ENCODE measurements around the gene PBRM1. TPM values are rescaled to one million over a fixed set of nuclear protein-coding genes. Genes with fewer than 3 reads are reported as not detected.

PBRM1 gene
- total and polyA plus RNA-seq, 2 of the 8 experiments (the other 6 are each of a cell fraction or from before 2014, with no cell fraction given), result 19.3 to 65.8 TPM

DNA sequence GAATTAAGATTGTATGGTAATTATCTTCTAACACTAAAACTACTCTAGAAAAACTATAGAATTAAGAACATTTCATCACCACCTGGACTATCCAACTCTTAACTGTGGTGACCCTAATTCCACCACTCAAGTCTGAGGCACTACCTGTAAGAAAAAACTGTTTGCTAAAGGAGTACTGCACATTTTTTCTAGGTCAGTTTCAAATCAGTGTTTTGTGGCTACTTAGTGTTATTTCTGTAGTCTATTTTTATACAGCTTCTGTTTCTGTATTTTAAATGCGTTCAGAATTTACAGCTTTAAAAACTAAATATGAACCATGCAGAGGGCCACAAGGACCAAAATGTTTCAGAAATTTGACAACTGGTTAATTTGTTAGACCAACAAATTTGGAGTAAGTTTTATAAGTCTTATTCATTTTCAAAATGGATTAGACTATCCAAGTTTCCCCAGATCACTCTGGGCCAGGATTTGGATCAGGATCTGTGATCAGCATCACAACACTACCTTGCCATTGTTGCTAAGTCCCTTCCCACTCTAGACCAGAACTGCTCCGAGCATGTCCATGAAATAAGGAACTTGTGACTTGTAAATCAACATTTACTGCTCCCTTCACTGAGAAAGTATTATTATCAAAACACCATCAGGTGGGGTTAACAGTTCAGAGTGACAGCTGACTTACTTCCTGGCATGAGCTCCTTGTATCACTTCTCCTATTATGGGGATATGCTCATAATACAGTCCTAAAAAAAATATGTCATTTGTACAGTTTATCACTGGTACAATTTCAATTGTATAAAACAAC lies 11.3 kb upstream of the PBRM1 start:
- no peak overlapping the region for H2BK12ac ChIP-seq (ENCODE audit: low read depth, low read length)
- no peaks in the 10 kb centered on the region for H3K79me1 ChIP-seq (ENCODE audit: low read depth, low read length)
- no peak overlapping the region for H2BK20ac ChIP-seq (ENCODE audit: low read length)
- peaks cover 33 to 62% (median 47%) of the 10 kb centered on the region in 4 experiments for H3K36me3 ChIP-seq (ENCODE audit: control insufficient read depth in 2 of 4, insufficient read depth in 4 of 4, low read length in 3 of 4)
- H3K23me2 ChIP-seq (ENCODE audit: low read depth, low read length), result no peaks in the 10 kb centered on the region
- CTCF ChIA-PET (ENCODE audit: partially characterized antibody), result interaction anchor here (0.9 to 1.7 kb wide), 3 partner anchors 9 to 18 kb away, joined by 3 to 4 read pairs (median 3); partner anchors contain the start of genes GLT8D1 and SPCS1
- no peak overlapping the region for H4K5ac ChIP-seq (ENCODE audit: insufficient read length, low read depth, low read length)
- no peak overlapping the region for H3K4me2 ChIP-seq (ENCODE audit: insufficient read depth in 1 of 2, low read depth in 2 of 2, low read length in 2 of 2)
- no peak overlapping the region for H2BK5ac ChIP-seq (ENCODE audit: low read depth, low read length)
- no peak overlapping the region for H2AFZ ChIP-seq (ENCODE audit: low read length)
- no peak overlapping the region for H2BK120ac ChIP-seq (replicated peaks; ENCODE audit: low read depth, low read length)
- no peak overlapping the region for H3K4ac ChIP-seq (replicated peaks; ENCODE audit: insufficient read length, low read depth, low read length)
- no peaks in the 10 kb centered on the region for H3K27me3 ChIP-seq (replicated peaks in 1 of 4; ENCODE audit: control insufficient read depth in 3 of 4, extremely low read depth in 1 of 4, insufficient read depth in 3 of 4, low read length in 3 of 4)
- H4K20me1 ChIP-seq (replicated peaks in 1 of 2; ENCODE audit: control insufficient read depth in 1 of 2, insufficient read depth in 2 of 2, low read length in 2 of 2), result peaks cover 7 to 13% of the 10 kb centered on the region in 2 experiments
- no peak overlapping the region for H3K27ac ChIP-seq (ENCODE audit: low read depth, low read length)
- peaks cover 0 to 4% of the 10 kb centered on the region in 2 experiments; a peak in 1 of 4 replicates for H3K79me2 ChIP-seq (ENCODE audit: control insufficient read depth in 1 of 2, insufficient read depth in 2 of 2, low read length in 2 of 2)
- POLR2A ChIA-PET (ENCODE audit: partially characterized antibody), result interaction anchor here (0.8 to 18.8 kb wide), 5 partner anchors 6 to 73 kb away, joined by 5 to 347 read pairs (median 106); partner anchors contain the start of genes GLT8D1, GNL3, PBRM1 and SPCS1
- H3K4me1 ChIP-seq (replicated peaks in 1 of 4; ENCODE audit: control insufficient read depth in 3 of 4, insufficient read depth in 4 of 4, low read length in 3 of 4), result no peaks in the 10 kb centered on the region
- no peak overlapping the region for H2AK5ac ChIP-seq (ENCODE audit: low read depth, low read length)
- H3K9ac ChIP-seq (replicated peaks in 1 of 4; ENCODE audit: extremely low read depth in 1 of 4, low read depth in 3 of 4, low read length in 3 of 4), result no peak overlapping the region
- no peak overlapping the region for H3K23ac ChIP-seq (ENCODE audit: insufficient read length)
- no peak overlapping the region for H3K14ac ChIP-seq (ENCODE audit: insufficient read length)
- no peak for FAIRE-seq
- no peak overlapping the region for H4K91ac ChIP-seq (replicated peaks; ENCODE audit: insufficient read length, low read length)
- no peak overlapping the region for H4K8ac ChIP-seq (ENCODE audit: extremely low read depth, insufficient read depth, low read length)
- H3K56ac ChIP-seq (replicated peaks; ENCODE audit: insufficient read length, low read depth, low read length), result no peak overlapping the region
- H3K18ac ChIP-seq (ENCODE audit: extremely low read depth, low read length), result no peak overlapping the region
- no peak overlapping the region for H3K4me3 ChIP-seq (ENCODE audit: extremely low read depth in 1 of 4, insufficient read depth in 2 of 4, low read depth in 3 of 4, low read length in 4 of 4)
- H2BK15ac ChIP-seq (ENCODE audit: low read length), result no peak overlapping the region
- no peaks in the 10 kb centered on the region for H3K9me3 ChIP-seq (ENCODE audit: insufficient read depth in 2 of 2, low read depth in 1 of 2, low read length in 1 of 2)
- 86% methylated on average over 2 of the region's 2 CpGs; no CpG with 5 or more reads in 1 of the 2 experiments for WGBS, 2 experiments (ENCODE audit: extremely low coverage in 1 of 2, insufficient coverage in 1 of 2, insufficient read length in 1 of 2, insufficient replicate concordance in 2 of 2, low coverage in 1 of 2, low lambda C conversion rate in 2 of 2, missing lambda C conversion rate in 1 of 2)
- peak in 1 of 2 experiments; percentile 28 for DNase-seq (ENCODE audit: low read depth in 1 of 2, low spot score in 2 of 2)
- no peak for TF ChIP-seq NANOG (IDR thresholded peaks at IDR 0.05; ENCODE audit: insufficient read depth, low read depth, low read length, poor library complexity, severe bottlenecking)

Measured in H1 (cell line).